GM18951 (cell line): ENCODE data around the gene MEOX2.

Source experiments
- POLR2A ChIP-seq: IDR thresholded peaks from 4 replicates; pipeline ENCODE4 v1.6.1; 2011; ENCODE audit warnings: mild to moderate bottlenecking; ENCODE audit not compliant: insufficient read length, insufficient read depth; ENCODE audit errors: extremely low read depth
- in situ Hi-C: fragments of 300-500 bp; cut with MboI; formaldehyde crosslinking; loops from one replicate; pipeline ENCODE4 v1.12.0; 2022; ENCODE audit warnings: low sequenced_read_pairs, mixed read lengths, inconsistent platforms; ENCODE audit not compliant: unreplicated experiment

MEOX2 gene

DNA sequence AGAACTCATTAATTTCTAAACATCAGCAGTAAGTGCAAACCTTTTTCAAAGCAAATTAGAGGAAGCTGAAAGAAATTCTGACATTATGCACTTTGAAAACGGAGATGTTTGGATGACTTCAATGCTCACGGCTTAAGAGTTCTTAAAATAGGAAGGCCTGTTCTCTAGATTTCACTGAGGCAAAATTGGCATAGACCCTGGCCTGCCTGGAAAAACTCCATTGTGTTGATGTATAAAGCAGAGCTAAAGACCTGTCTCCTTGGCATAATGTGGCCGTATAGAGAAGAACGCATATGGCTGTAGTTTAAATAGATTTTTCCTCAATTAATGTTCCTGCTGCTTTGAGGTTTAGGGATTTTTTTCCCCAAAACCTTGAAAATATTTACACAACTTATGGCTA, 100.2 kb downstream of the MEOX2 start:
- in situ Hi-C loops: no loop called here
- no peak for TF ChIP-seq POLR2A

DNA sequence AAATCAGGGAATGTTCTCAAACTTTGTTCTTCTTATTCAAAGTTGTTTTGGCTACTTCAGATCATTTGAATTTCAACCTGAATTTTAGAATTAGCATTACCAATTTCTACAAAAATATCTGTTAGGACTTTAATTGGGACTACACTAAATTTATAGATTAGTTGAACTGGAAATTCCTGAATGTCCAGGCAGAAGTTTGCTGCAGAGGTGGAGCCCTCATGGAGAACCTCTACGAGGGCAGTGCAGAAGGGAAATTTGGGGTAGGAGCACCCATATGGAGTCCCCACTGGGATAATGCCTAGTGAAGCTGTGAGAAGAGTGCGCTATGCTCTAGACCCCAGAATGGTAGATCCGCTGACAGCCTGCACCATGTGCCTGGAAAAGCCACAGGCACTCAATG, 101.9 kb downstream of the MEOX2 start:
- no peak for TF ChIP-seq POLR2A
- in situ Hi-C loops: no loop called here

DNA sequence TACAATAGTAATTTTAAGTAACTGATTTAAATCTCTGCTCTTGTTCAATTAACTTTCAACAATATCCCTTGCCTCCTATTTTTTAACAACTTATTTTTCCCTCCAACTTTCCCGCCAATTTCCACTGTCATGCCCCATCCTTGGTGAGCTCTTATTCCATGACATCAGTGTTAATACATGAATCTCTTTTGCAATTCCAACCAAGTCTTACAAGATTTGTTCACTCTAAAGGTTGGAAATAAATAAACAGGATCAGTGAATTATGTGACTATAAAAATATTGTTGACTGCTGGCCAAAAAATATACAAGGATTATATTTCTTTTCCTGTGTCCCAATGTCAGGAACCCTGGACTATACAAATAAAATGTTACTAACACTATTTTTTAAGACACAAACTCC, 103.7 kb downstream of the MEOX2 start:
- in situ Hi-C loops: no loop called here
- no peak for TF ChIP-seq POLR2A

DNA sequence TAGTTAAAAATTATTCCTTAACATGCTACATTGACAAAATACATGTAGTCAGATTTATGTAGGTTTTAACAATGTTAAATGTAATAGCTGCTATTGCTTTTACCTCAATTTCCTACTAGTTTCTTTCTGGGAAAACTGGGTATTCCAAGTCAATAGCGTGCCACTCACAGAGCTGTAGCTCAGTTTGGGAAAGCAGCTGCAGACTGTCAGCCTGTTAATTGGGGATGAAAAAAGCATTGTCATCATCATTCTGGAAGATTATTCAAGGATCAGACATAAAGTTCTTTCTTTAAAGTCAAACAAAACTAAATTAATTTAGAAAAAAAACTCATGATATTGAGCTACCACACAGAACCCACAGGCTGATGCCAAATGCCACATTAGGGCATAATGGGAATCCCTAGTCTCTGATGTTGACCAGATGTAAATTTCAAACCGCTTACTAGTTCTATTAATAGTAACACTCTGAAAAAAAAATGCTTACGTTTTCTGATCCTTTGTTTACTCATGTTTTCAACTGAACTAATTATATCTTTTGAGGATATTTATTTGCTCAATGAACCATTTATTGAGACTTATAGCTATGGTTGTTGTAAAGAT, 105.0 kb downstream of the MEOX2 start:
- in situ Hi-C loops: no loop called here
- TF ChIP-seq POLR2A: no peak

DNA sequence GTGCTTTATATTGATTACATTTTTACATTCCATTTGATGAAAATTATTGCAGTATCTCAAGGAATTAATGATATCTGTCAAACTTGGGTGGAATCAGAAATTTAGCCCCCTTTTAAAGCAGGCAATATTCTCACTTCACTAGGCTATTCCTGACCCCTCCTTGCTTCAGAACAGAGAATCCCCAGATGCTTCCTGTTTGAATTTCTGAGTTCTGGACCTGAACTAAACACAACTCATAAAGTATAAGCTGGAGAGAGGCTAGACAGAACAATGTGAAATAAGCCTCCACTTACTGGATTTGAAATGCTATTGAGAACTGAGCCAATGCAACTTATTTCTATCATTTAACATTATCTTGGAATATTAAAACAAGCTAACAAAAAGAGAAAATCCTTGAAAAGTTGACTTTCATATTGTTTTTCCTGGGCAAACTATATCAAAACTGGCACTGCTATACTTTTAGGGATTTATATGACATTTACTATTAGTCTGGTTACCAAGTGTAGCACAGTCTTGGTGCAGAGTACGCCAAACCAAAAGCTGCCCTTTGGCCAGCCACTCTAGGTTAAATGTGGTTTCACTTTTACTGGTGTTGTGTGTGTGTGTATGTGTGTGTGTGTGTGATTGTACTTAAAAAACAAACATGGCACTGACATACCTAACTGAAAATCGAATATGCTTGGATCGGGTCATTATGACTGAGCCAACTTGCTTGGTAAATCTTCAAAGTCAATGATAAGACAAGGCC, 105.7 kb downstream of the MEOX2 start:
- no peak for TF ChIP-seq POLR2A
- in situ Hi-C loops: no loop called here

DNA sequence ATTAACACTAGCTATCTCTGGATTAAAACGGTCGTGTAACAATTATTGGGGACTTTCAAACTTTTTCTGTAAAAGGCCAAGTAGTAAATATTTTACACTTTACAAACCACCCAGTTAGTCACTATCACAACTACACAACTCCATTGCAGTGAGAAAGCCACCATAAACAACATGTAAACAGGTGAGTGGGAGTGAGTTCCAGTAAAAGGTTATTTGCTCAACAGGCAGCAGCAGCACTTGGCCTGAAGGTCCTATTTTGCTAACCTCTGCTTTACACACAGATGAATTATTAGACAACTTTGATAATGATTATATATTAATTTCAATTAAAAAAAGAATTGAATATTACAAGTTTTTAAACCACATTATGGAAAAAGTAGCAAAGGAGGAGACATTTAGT, 108.9 kb downstream of the MEOX2 start:
- TF ChIP-seq POLR2A: no peak
- in situ Hi-C loops: no loop called here

DNA sequence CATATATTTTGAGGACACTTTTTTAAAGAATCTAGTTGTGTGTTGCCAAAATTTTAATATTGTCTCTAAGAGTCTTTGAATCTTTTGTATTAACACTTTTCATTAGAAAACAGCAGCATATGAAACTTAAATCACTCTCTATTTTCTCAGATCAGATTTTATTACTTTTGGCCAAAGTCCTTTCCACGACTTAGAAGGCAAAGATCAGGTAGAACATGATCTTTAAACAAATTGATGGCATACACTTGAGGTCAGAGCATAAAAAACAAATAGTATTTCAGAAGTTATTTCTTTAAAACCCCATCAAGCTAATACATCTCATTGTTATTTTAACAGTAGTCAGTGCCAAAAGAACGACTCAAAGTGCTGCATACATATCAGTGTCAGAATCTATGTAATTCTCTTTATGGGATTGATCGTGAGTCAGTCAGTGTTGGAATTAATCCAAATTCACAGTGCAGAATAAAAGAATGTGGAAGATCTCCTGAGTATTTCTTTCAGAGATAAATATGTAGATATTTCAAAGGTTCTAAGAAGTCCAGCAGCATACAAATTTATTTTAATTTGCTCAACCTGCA, 115.1 kb downstream of the MEOX2 start:
- TF ChIP-seq POLR2A: no peak

DNA sequence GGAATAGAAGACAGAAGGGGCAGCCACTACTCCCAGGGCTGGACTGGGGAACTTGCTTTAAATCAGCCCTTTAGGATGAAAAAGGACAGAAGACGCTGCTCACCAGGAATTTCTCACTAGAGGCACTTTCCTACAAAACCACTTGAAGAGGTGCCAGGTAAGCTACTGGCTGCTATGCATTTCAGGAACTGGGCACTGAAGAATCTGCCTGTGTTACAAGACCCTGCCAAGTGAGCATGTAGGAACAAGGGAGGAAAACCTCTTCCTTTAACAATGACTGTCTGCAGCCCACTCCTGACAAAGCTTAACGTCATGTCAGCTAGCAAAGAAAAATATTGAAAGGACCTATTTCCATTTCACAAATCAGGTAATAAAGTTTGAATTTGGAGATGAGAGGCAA, 118.8 kb downstream of the MEOX2 start:
- in situ Hi-C loops: no loop called here
- TF ChIP-seq POLR2A: no peak

More for the DNA sequence above, 115.1 kb downstream of the MEOX2 start:
- in situ Hi-C loops: no loop called here

DNA sequence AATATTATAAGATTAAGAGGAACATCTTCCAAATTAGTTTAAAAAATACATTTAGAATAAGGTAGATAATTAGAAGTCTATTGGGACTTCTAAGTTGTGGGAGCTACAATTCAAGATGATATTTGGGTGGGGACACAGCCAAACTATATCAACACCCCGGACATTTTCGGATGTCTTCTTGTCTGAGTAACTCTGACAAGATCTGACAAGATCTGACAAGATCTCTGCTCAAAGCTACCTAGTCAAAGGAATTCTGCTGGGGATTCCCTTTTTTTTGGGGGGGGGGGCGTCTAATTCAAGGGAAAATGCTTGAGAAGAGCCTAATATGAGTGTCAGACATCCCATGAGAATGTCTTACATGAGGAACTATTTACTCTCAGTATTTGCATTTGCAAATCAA, 119.4 kb downstream of the MEOX2 start:
- TF ChIP-seq POLR2A: no peak
- in situ Hi-C loops: no loop called here

DNA sequence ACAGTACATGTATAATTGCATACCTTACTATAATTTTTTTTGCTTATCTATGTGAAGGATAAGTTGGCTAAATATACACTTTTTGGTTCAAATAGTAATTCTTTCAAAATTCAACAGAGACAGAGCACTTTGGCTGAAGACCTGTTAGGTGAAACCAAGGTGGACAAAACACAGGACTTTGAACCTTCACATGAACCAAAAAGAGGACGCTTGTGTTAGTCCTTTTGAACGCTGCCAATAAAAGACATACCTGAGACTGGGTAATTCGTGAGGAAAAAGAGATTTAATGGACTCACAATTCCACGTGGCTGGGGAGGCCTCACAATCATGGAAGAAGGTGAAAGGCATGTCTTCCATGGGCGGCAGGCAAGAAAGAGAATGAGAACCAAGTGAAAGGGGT, 120.0 kb downstream of the MEOX2 start:
- in situ Hi-C loops: no loop called here

DNA sequence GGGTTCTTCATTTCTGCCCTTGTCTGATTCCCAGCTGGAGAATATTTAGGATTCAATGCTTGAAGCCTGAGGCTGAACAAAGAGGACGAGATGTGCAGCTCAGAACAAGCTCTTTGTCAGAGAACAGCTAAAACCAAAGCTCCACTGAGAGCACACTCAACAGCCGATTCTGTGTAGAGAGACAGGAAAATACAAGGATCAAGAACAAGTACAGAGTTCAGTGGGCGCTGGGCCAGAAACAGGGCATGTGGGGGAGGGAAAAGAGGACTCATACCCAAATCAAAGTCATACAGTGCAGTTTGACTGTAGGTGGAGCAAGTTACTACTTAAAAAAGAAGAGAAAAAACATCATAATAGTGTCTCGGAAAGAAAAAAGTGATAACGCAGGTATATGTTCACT, 124.6 kb downstream of the MEOX2 start, which contains the start of gene AGMO:
Gene AGMO (minus strand): TSS at position 181 of the 400 bp plus-strand sequence.
- in situ Hi-C loops: no loop called here
- TF ChIP-seq POLR2A: no peak

More for the DNA sequence above, 120.0 kb downstream of the MEOX2 start:
- TF ChIP-seq POLR2A: no peak
